Measurements from ENCODE around the gene RUSF1.

DNA sequence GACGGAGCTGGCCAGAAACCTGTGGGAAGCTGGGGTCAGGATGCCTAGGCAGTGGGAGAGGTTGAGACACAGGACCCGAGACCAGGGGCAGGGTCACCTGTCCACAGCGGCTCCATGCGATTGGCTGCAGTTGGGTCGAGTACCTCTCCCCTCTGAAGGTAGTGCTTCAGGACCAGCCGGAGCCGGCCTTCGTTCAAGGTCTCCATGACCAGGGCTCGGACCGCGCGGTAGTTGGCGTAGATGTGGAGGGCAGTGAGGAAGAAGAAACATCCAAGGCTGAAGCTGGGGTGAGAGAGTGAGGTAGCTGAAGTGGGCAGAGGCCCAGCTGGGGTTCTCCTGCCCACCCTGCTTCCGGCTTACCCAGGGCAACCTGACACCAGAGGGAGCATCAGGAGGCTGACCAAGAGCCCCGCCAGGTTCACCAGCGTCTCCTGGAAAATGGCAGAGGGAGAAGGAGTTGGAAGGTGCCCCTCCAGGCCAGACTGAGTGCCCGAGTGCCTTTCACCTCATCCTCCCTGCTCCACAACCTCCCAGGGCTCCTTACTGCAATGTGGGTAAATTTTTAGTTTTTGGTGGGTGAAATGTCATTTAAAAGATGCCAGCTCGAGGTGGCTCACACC lies 14.6 kb downstream of the RUSF1 start:
- TF ChIP-seq, protein P1, sequence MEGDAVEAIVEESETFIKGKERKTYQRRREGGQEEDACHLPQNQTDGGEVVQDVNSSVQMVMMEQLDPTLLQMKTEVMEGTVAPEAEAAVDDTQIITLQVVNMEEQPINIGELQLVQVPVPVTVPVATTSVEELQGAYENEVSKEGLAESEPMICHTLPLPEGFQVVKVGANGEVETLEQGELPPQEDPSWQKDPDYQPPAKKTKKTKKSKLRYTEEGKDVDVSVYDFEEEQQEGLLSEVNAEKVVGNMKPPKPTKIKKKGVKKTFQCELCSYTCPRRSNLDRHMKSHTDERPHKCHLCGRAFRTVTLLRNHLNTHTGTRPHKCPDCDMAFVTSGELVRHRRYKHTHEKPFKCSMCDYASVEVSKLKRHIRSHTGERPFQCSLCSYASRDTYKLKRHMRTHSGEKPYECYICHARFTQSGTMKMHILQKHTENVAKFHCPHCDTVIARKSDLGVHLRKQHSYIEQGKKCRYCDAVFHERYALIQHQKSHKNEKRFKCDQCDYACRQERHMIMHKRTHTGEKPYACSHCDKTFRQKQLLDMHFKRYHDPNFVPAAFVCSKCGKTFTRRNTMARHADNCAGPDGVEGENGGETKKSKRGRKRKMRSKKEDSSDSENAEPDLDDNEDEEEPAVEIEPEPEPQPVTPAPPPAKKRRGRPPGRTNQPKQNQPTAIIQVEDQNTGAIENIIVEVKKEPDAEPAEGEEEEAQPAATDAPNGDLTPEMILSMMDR (conservative IDR thresholded peaks at IDR 0.05 in 1 of 2, IDR thresholded peaks at IDR 0.05 in 1 of 2; ENCODE audit: low read depth in 1 of 2, low read length in 2 of 2): no peak
- TF ChIP-seq EZH2 (IDR thresholded peaks at IDR 0.05; ENCODE audit: low read length, missing control alignments): no peak
